T-helper 17 cell (primary cell): ENCODE measurements around the gene HABP2. TPM values are rescaled to one million over a fixed set of nuclear protein-coding genes. Genes with fewer than 3 reads are reported as not detected.

Experiments used
- ATAC-seq: fragments of 150-1000 bp; cut with Tn5 transposase; 2 replicates; pipeline ENCODE4 v1.10.0; 2021; ENCODE audit warnings: mild to moderate bottlenecking, moderate library complexity
- DNase-seq, 3 donors: peaks; one replicate each; pipeline versions ENCODE4 v3.0.0 to v3.0.0-alpha.2; 2020 to 2021
- H3K9me3 ChIP-seq: one replicate; pipeline ENCODE4 v1.7.0; 2013; ENCODE audit warnings: low read length, mild to moderate bottlenecking; ENCODE audit not compliant: control insufficient read depth, poor library complexity, severe bottlenecking
- H3K27ac Mint-ChIP-seq: one replicate; pipeline ENCODE4 v1.8.0; 2022; ENCODE audit warnings: mild to moderate bottlenecking, moderate library complexity, mixed read lengths
- H3K27me3 Mint-ChIP-seq: one replicate; pipeline ENCODE4 v1.8.0; 2022; ENCODE audit warnings: mixed read lengths
- H3K36me3 Mint-ChIP-seq: one replicate; pipeline ENCODE4 v1.8.0; 2022; ENCODE audit warnings: low read depth, mixed read lengths
- H3K4me1 Mint-ChIP-seq: one replicate; pipeline ENCODE4 v1.8.0; 2022; ENCODE audit warnings: mild to moderate bottlenecking, mixed read lengths
- H3K4me3 Mint-ChIP-seq: one replicate; pipeline ENCODE4 v1.8.0; 2022; ENCODE audit warnings: mild to moderate bottlenecking, moderate library complexity, mixed read lengths
- total RNA-seq, 4 donors: library from RNA in 2 of 4; stranded (reverse) in 2 of 4; gene quantifications; one replicate each; pipeline ENCODE4 v1.2.3 and lab custom pipeline; 2022 to 2026

Gene HABP2
- total RNA-seq, 2 donors from 2014 or later = not detected

GRCh38 chr10:113620936-113621335 lies 68.1 kb downstream of the HABP2 start:
- no peaks in the 10 kb centered on the region for H3K9me3 ChIP-seq
- Mint-ChIP-seq H3K4me3 (no peak overlapping the region), H3K27ac (no peak overlapping the region), H3K4me1 (no peaks in the 10 kb centered on the region), H3K36me3 (peaks cover 2% of the 10 kb centered on the region), H3K27me3 (peaks cover 78% of the 10 kb centered on the region)
- ATAC-seq (no peak), DNase-seq (no peak)

DNA sequence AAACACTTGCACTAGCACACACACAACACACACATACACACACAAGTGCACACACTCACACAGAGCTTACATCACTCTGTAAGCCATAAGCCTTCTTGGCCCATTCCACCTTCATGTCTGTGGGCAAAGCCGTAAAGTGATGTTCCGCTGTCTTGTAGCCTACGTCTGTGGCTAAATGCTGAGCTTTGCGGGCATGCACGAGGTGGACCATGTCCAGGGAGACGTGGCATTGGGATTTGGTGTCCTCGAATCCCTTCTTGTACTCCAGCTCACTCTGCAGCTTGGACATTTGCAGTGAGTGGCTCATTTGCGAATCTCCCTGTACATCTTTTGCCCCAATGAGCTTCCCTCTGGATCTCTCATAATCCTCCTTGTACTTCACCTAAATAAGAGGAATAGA lies 68.9 kb downstream of the HABP2 start:
- DNase-seq (no peak), ATAC-seq (no peak)
- Mint-ChIP-seq H3K36me3 (peaks cover 2% of the 10 kb centered on the region), H3K27ac (no peak overlapping the region), H3K4me3 (no peak overlapping the region), H3K27me3 (peaks cover 75% of the 10 kb centered on the region), H3K4me1 (no peaks in the 10 kb centered on the region)
- no peaks in the 10 kb centered on the region for H3K9me3 ChIP-seq

DNA sequence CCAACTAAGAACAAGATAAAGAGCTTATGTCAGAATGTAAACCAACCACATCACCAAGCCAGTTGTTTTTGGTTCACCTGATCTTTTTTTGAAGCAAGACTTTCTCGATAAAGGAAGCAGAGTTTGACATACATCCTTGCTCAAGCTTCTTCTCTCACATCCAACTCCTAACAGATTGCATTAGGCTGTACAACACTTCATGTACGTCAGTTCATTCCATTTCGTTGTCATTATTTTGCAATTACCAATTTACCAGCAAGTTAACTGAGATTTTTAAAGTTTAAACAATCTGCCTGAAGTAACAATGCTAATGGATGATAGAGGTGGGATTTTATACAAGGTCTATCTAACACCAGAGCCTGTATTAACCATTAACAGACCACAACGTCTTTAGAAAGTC lies 70.0 kb downstream of the HABP2 start:
- Mint-ChIP-seq H3K4me1 (no peaks in the 10 kb centered on the region), H3K4me3 (no peak overlapping the region), H3K27ac (no peak overlapping the region), H3K27me3 (peaks cover 73% of the 10 kb centered on the region), H3K36me3 (peaks cover 2% of the 10 kb centered on the region)
- no peaks in the 10 kb centered on the region for H3K9me3 ChIP-seq
- no peak for ATAC-seq
- no peak for DNase-seq

DNA sequence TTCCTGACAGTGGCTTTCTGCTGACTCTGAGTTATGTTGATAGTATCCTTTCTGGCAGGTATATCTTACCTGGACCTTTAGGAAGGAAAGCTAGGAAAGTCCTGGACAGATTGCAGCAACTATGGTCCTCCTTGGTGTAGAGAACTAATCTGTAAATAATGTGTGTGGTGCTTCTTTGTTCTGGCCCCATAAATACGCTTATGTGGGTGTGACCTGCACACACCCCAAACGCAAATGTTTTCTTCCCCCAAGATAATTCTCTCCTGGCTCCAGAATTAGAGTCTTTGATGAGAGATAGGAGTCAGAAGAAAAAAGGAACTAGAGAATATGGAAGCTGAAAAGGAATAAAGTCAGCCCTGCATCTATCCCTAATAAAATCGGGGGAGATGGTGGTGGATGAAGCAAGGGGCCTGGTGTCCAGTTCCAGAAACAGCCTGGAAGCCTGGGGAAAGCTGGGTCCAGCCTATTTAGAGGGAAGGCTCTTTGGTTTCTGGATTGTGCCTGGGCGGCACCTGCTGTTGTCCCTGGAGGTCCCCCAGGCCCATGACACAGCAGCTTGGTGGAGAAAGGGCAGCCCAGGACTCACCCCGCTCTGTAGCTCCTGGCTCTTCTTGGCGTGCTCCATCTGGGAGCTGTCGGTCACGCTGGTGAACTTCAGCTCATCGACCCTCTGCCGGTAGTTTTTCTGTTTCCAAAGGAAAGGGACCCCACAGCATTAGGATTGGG lies 72.8 kb downstream of the HABP2 start:
- no peak overlapping the region for H3K4me3 Mint-ChIP-seq
- H3K27ac Mint-ChIP-seq = no peak overlapping the region

GRCh38 chr10:113626809-113627355 lies 74.0 kb downstream of the HABP2 start:
- Mint-ChIP-seq H3K27me3 (peaks cover 46% of the 10 kb centered on the region), H3K4me3 (no peak overlapping the region), H3K27ac (no peak overlapping the region), H3K36me3 (peaks cover 2% of the 10 kb centered on the region), H3K4me1 (no peaks in the 10 kb centered on the region)
- DNase-seq (no peak), ATAC-seq (no peak)
- H3K9me3 ChIP-seq = no peaks in the 10 kb centered on the region

More for the DNA sequence above, 72.8 kb downstream of the HABP2 start:
- no peaks in the 10 kb centered on the region for H3K9me3 ChIP-seq
- H3K27me3 Mint-ChIP-seq = peaks cover 55% of the 10 kb centered on the region
- ATAC-seq = no peak
- peaks cover 2% of the 10 kb centered on the region for H3K36me3 Mint-ChIP-seq
- no peak for DNase-seq
- no peaks in the 10 kb centered on the region for H3K4me1 Mint-ChIP-seq

DNA sequence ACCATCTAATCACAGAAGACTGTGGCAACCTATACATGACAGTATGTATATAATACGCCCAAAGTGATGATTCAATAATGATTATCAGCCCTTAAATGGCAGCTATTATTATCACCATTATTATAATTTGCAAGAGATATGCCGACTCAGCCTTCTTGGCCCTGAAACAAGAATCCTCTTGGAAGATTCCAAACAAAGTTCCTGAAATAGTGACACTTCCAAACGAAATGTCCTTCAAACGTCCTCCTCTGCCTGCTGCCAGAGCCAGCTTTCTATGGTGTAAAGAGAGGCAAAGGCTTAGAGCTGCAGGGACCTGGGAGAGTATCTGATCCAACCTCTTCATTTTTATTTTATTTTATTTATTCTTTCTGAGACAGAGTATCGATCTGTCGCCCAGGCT lies 75.0 kb downstream of the HABP2 start:
- Mint-ChIP-seq H3K4me3 (no peak overlapping the region), H3K27me3 (peaks cover 41% of the 10 kb centered on the region), H3K27ac (no peak overlapping the region), H3K4me1 (no peaks in the 10 kb centered on the region), H3K36me3 (peaks cover 2% of the 10 kb centered on the region)
- H3K9me3 ChIP-seq = no peaks in the 10 kb centered on the region
- DNase-seq (no peak), ATAC-seq (no peak)

DNA sequence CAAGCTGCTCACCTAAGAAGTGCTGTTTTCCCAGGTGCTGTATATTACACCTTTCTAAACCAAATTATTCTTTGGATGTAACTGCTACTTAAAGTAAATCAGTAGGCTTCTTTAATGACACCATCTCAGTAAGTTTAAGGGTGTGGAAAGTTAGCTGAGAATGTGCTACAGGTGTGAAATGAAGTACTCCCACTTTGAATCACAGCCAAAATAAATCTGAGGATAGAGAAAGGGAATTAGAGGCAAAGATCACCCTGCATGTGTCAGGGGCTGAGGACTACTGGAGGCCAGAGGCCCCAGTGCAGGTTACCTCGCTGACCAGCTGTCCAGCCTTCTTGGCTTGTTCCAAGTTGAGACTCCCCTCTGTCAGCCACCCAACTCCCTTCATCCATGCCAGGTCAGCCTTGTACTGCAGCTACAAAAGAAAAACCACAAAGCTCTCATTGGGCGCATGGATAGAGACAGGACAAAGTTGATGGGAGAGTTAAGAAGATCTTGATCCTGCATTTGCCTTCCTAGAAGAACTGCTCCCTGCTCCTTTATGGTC lies 75.8 kb downstream of the HABP2 start:
- Mint-ChIP-seq H3K27ac (no peak overlapping the region), H3K4me1 (no peaks in the 10 kb centered on the region), H3K4me3 (no peak overlapping the region), H3K36me3 (peaks cover 2% of the 10 kb centered on the region), H3K27me3 (peaks cover 43% of the 10 kb centered on the region)
- no peak for DNase-seq
- no peaks in the 10 kb centered on the region for H3K9me3 ChIP-seq
- ATAC-seq = no peak

GRCh38 chr10:113630929-113631533 lies 78.2 kb downstream of the HABP2 start:
- no peak for ATAC-seq
- Mint-ChIP-seq H3K27ac (no peak overlapping the region), H3K27me3 (peaks cover 25% of the 10 kb centered on the region), H3K4me3 (no peak overlapping the region), H3K4me1 (no peaks in the 10 kb centered on the region), H3K36me3 (no peaks in the 10 kb centered on the region)
- H3K9me3 ChIP-seq = no peaks in the 10 kb centered on the region
- no peak for DNase-seq

- Mint-ChIP-seq H3K4me1 (no peaks in the 10 kb centered on the region), H3K4me3 (no peak overlapping the region), H3K27ac (no peak overlapping the region), H3K36me3 (no peaks in the 10 kb centered on the region), H3K27me3 (peaks cover 24% of the 10 kb centered on the region)
- DNase-seq (no peak), ATAC-seq (no peak)
- no peaks in the 10 kb centered on the region for H3K9me3 ChIP-seq
These were observed 79.0 kb downstream of the HABP2 start for GRCh38 chr10:113631684-113632367.

Other genes with a start within 250 kb of the HABP2 start
- not detected for gene NRAP, start 111.0 kb downstream of the HABP2 start, total RNA-seq
- gene CASP7, start 126.9 kb downstream of the HABP2 start, total RNA-seq = 10 to 100 TPM; 12.7 to 14.2 TPM
- gene PLEKHS1, start 198.6 kb downstream of the HABP2 start, total RNA-seq = under 1 TPM in 1 of 2 donors, not detected in 1; 0.13 TPM